Activated CD4-positive, CD25-positive, alpha-beta regulatory T cell treated with anti-CD3 and anti-CD28 coated beads, Interleukin-2, amount 50 U/mL, for 24 hours (primary cell): Measurements from ENCODE around the gene SPDYE1.
A peak's percentile ranks its signal among the peaks of the same experiment; 100 is the strongest.
"Not testable (repeated sequence)": the region's sequence is repeated elsewhere in the genome, so short reads cannot be mapped to it uniquely, and the experiment has no call there.

Experiments
- ATAC-seq, 2 donors: fragments of 150-1000 bp; cut with Tn5 transposase; one replicate each; pipeline ENCODE4 v1.10.0; 2021; ENCODE audit warnings: mild to moderate bottlenecking in 1 of 2, moderate library complexity in 1 of 2

The SPDYE1 gene

GRCh38 chr7:43994681-43995080 lies 3.0 kb upstream of the SPDYE1 start:
- ATAC-seq: not testable (repeated sequence)

- not testable (repeated sequence) for ATAC-seq
Observed at GRCh38 chr7:44012081-44012480, 14.4 kb downstream of the SPDYE1 start.

GRCh38 chr7:44015090-44015489 lies 17.4 kb downstream of the SPDYE1 start:
- not testable (repeated sequence) for ATAC-seq

- ATAC-seq: peak; percentile 91
Observed at GRCh38 chr7:44018857-44019807, 21.4 kb downstream of the SPDYE1 start.

- ATAC-seq: not testable (repeated sequence)
Observed at GRCh38 chr7:44019825-44020224, 22.1 kb downstream of the SPDYE1 start.

GRCh38 chr7:44022069-44022468 lies 24.4 kb downstream of the SPDYE1 start:
- not testable (repeated sequence) for ATAC-seq

GRCh38 chr7:44022796-44023467 lies 25.2 kb downstream of the SPDYE1 start:
- ATAC-seq: peak; percentile 50 to 63

GRCh38 chr7:44029433-44029832 lies 31.7 kb downstream of the SPDYE1 start:
- ATAC-seq: not testable (repeated sequence)

- not testable (repeated sequence) for ATAC-seq
Observed at GRCh38 chr7:44030029-44030428, 32.3 kb downstream of the SPDYE1 start.

GRCh38 chr7:44031319-44031718 lies 33.6 kb downstream of the SPDYE1 start:
- ATAC-seq: not testable (repeated sequence)

- ATAC-seq: not testable (repeated sequence)
Observed at GRCh38 chr7:44032031-44032430, 34.3 kb downstream of the SPDYE1 start.

- ATAC-seq: not testable (repeated sequence)
Observed at GRCh38 chr7:44033971-44034844, 36.5 kb downstream of the SPDYE1 start.

GRCh38 chr7:44036364-44036763 lies 38.7 kb downstream of the SPDYE1 start:
- peak; percentile 7 to 8 for ATAC-seq

GRCh38 chr7:44037951-44038350 lies 40.3 kb downstream of the SPDYE1 start:
- ATAC-seq: not testable (repeated sequence)

GRCh38 chr7:44038553-44038952 lies 40.9 kb downstream of the SPDYE1 start:
- ATAC-seq: not testable (repeated sequence)

GRCh38 chr7:44038961-44039558 lies 41.4 kb downstream of the SPDYE1 start:
- ATAC-seq: peak; percentile 53 to 60

- peak; percentile 24 to 33 for ATAC-seq
Observed at GRCh38 chr7:44039800-44040492, 42.2 kb downstream of the SPDYE1 start.

- peak; percentile 66 to 68 for ATAC-seq
Observed at GRCh38 chr7:44040493-44040891, 42.8 kb downstream of the SPDYE1 start.

GRCh38 chr7:44042221-44042620 lies 44.5 kb downstream of the SPDYE1 start:
- no peak for ATAC-seq

- no peak for ATAC-seq
Observed at GRCh38 chr7:44043902-44044301, 46.2 kb downstream of the SPDYE1 start.
